Upper lobe of right lung (tissue), 1 donor: ENCODE results near the gene ST8SIA2. TPM values are rescaled to one million over a fixed set of nuclear protein-coding genes. Genes with fewer than 3 reads are reported as not detected.
A peak's percentile ranks its signal among the peaks of the same experiment; 100 is the strongest.

ENCODE experiments used
- ATAC-seq: fragments of 200-7000 bp; cut with Tn5 transposase; one replicate; pipeline ENCODE4 v1.9.1; 2020; ENCODE audit warnings: mild to moderate bottlenecking, moderate library complexity
- DNase-seq: peaks from one replicate; pipeline ENCODE4 v3.0.0-alpha.2; 2020
- H3K27ac ChIP-seq: fragments of 200-600 bp; one replicate; pipeline ENCODE4 v1.8.0; 2022
- H3K27me3 ChIP-seq: fragments of 200-600 bp; one replicate; pipeline ENCODE4 v1.8.0; 2022; ENCODE audit warnings: mild to moderate bottlenecking
- H3K36me3 ChIP-seq: fragments of 200-600 bp; one replicate; pipeline ENCODE4 v1.8.0; 2022
- H3K4me1 ChIP-seq: fragments of 200-600 bp; one replicate; pipeline ENCODE4 v1.8.0; 2022
- H3K4me3 ChIP-seq: fragments of 200-600 bp; one replicate; pipeline ENCODE4 v1.8.0; 2022; ENCODE audit warnings: mild to moderate bottlenecking
- H3K9me3 ChIP-seq: fragments of 200-600 bp; one replicate; pipeline ENCODE4 v1.8.0; 2022
- CTCF ChIP-seq: fragments of 200-600 bp; IDR thresholded peaks from one replicate; pipeline ENCODE4 v1.8.0; 2022; ENCODE audit warnings: antibody characterized with exemption
- intact Hi-C: fragments of 100-400 bp; cut with DNase I; formaldehyde crosslinking; loops from one replicate; pipeline ENCODE4 v1.11.0; 2022
- total RNA-seq: library from RNA; stranded (reverse); fragmentation: NEBNext Ultra II Directional; extraction: Animal tissue kit (Norgen Biotek cat#: 25700); gene quantifications from one replicate; pipeline ENCODE4 v1.2.1, GENCODE V29; 2021
- donor health status: DM: no; HTN: yes; CAD: no; lungs with severe emphysema.

Gene ST8SIA2
- total RNA-seq, 1 donor from 2014 or later, result not detected

GRCh38 chr15:92377083-92377789 is 16.4 kb upstream of the ST8SIA2 start:
- Histone ChIP-seq H3K4me3 (no peak overlapping the region), H3K4me1 (no peaks in the 10 kb centered on the region), H3K36me3 (no peaks in the 10 kb centered on the region), H3K9me3 (no peaks in the 10 kb centered on the region), H3K27ac (no peak overlapping the region), H3K27me3 (peaks cover 9% of the 10 kb centered on the region)
- no peak for TF ChIP-seq CTCF
- intact Hi-C loops, result no loop called here
- no peak for DNase-seq
- no peak for ATAC-seq

GRCh38 chr15:92383519-92384324 is 10.0 kb upstream of the ST8SIA2 start:
- DNase-seq, result no peak
- H3K36me3 ChIP-seq, result no peaks in the 10 kb centered on the region
- H3K4me3 ChIP-seq, result no peak overlapping the region
- no peaks in the 10 kb centered on the region for H3K9me3 ChIP-seq
- H3K27me3 ChIP-seq, result peaks cover 16% of the 10 kb centered on the region
- H3K4me1 ChIP-seq, result no peaks in the 10 kb centered on the region
- no peak overlapping the region for H3K27ac ChIP-seq
- peak; percentile 46 for TF ChIP-seq CTCF
- intact Hi-C loops, result no loop called here
- ATAC-seq, result peak; percentile 46

- TF ChIP-seq CTCF, result no peak
Observed at GRCh38 chr15:92384381-92384780, 9.3 kb upstream of the ST8SIA2 start.

GRCh38 chr15:92385096-92385495 is 8.6 kb upstream of the ST8SIA2 start:
- Histone ChIP-seq H3K27ac (no peak overlapping the region), H3K27me3 (peaks cover 23% of the 10 kb centered on the region), H3K4me1 (no peaks in the 10 kb centered on the region), H3K4me3 (no peak overlapping the region), H3K36me3 (no peaks in the 10 kb centered on the region), H3K9me3 (no peaks in the 10 kb centered on the region)
- ATAC-seq (no peak), DNase-seq (no peak)
- intact Hi-C loops, result loop anchor here (5.0 kb wide), 1 partner anchor 317 kb away; no protein-coding TSS in a partner anchor
- TF ChIP-seq CTCF, result no peak

More at GRCh38 chr15:92384381-92384780, 9.3 kb upstream of the ST8SIA2 start:
- no peak overlapping the region for H3K4me3 ChIP-seq
- H3K36me3 ChIP-seq, result no peaks in the 10 kb centered on the region
- ATAC-seq, result no peak
- no peaks in the 10 kb centered on the region for H3K9me3 ChIP-seq
- no peak overlapping the region for H3K27ac ChIP-seq
- H3K4me1 ChIP-seq, result no peaks in the 10 kb centered on the region
- intact Hi-C loops, result no loop called here
- no peak for DNase-seq
- peaks cover 17% of the 10 kb centered on the region for H3K27me3 ChIP-seq

GRCh38 chr15:92391640-92392039 is 2.0 kb upstream of the ST8SIA2 start:
- no peak for DNase-seq

More at GRCh38 chr15:92391640-92392039, 2.0 kb upstream of the ST8SIA2 start:
- Histone ChIP-seq H3K27me3 (peaks cover 76% of the 10 kb centered on the region), H3K9me3 (no peaks in the 10 kb centered on the region), H3K27ac (no peak overlapping the region), H3K4me3 (no peak overlapping the region), H3K36me3 (no peaks in the 10 kb centered on the region), H3K4me1 (no peaks in the 10 kb centered on the region)
- TF ChIP-seq CTCF, result no peak
- ATAC-seq, result no peak
- intact Hi-C loops, result no loop called here
